PC-9 (cell line): Measurements from ENCODE around the gene ZDHHC14.

Experiments used
- EZH2 ChIP-seq: fragments of 200-600 bp; sonication (generic); IDR thresholded peaks from 2 replicates; pipeline ENCODE4 v1.8.0; 2017; ENCODE audit warnings: antibody characterized with exemption, low read depth
- TF ChIP-seq, protein P1 (sequence below): fragments of 200-600 bp; sonication (generic); conservative IDR thresholded peaks from 2 replicates; pipeline ENCODE4 v1.6.1; 2017; ENCODE audit warnings: mixed run types, antibody characterized with exemption, mild to moderate bottlenecking, moderate library complexity

GRCh38 chr6:157510323-157511188 lies 129.6 kb downstream of the ZDHHC14 start:
- TF ChIP-seq, protein P1, sequence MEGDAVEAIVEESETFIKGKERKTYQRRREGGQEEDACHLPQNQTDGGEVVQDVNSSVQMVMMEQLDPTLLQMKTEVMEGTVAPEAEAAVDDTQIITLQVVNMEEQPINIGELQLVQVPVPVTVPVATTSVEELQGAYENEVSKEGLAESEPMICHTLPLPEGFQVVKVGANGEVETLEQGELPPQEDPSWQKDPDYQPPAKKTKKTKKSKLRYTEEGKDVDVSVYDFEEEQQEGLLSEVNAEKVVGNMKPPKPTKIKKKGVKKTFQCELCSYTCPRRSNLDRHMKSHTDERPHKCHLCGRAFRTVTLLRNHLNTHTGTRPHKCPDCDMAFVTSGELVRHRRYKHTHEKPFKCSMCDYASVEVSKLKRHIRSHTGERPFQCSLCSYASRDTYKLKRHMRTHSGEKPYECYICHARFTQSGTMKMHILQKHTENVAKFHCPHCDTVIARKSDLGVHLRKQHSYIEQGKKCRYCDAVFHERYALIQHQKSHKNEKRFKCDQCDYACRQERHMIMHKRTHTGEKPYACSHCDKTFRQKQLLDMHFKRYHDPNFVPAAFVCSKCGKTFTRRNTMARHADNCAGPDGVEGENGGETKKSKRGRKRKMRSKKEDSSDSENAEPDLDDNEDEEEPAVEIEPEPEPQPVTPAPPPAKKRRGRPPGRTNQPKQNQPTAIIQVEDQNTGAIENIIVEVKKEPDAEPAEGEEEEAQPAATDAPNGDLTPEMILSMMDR, result no peak
- no peak for TF ChIP-seq EZH2
